OCI-LY7 (cell line): ENCODE results near the gene ASH1L. TPM values are rescaled to one million over a fixed set of nuclear protein-coding genes. Genes with fewer than 3 reads are reported as not detected.

Experiments used
- BruUV-seq: library from RNA; stranded (reverse); fragments of 400-500 nt; replicated peaks from 2 replicates; lab custom pipeline; 2021; lab: Mats Ljungman, UMichigan
- CTCF ChIA-PET: fragments of 300-600 bp; sonication (Branson Sonifier 250); formaldehyde crosslinking; loops from one replicate; lab custom pipeline; 2022; ENCODE audit warnings: antibody characterized with exemption; ENCODE audit not compliant: unreplicated experiment; lab: Charles Lee
- POLR2A ChIA-PET: fragments of 300-600 bp; sonication (Branson Sonifier 250); formaldehyde crosslinking; loops from one replicate; lab custom pipeline; 2022; ENCODE audit warnings: antibody characterized with exemption; lab: Charles Lee
- DNase-seq: peaks from one replicate; pipeline ENCODE4 v3.0.0-alpha.2; 2015; ENCODE audit warnings: low spot score
- H2AFZ ChIP-seq: fragments of 200-600 bp; sonication (generic), shearing (Covaris generic); 2 replicates; pipeline ENCODE4 v1.6.1; 2014; ENCODE audit warnings: mild to moderate bottlenecking, antibody characterized with exemption, low read length, moderate library complexity
- H3K27ac ChIP-seq: fragments of 200-600 bp; sonication (generic); 2 replicates; pipeline ENCODE4 v1.5.1; 2014; ENCODE audit warnings: mixed run types, low read depth, mild to moderate bottlenecking, moderate library complexity, low read length, inconsistent platforms; ENCODE audit not compliant: poor library complexity, severe bottlenecking
- H3K36me3 ChIP-seq: fragments of 200-600 bp; sonication (generic); 2 replicates; pipeline ENCODE4 v1.6.1; 2014; ENCODE audit warnings: mild to moderate bottlenecking, antibody characterized with exemption, low read length, moderate library complexity, mixed read lengths; ENCODE audit not compliant: insufficient read depth
- H3K4me1 ChIP-seq: fragments of 200-600 bp; sonication (generic); 2 replicates; pipeline ENCODE4 v1.5.1; 2014; ENCODE audit warnings: mild to moderate bottlenecking, low read length; ENCODE audit not compliant: insufficient read depth, poor library complexity, severe bottlenecking
- H3K4me2 ChIP-seq: fragments of 200-600 bp; sonication (generic); 2 replicates; pipeline ENCODE4 v1.6.1; 2014; ENCODE audit warnings: mild to moderate bottlenecking, low read length
- H3K4me3 ChIP-seq: fragments of 200-600 bp; sonication (generic); 2 replicates; pipeline ENCODE4 v1.5.1; 2014; ENCODE audit warnings: mild to moderate bottlenecking, low read depth, low read length; ENCODE audit not compliant: poor library complexity, severe bottlenecking
- H3K79me2 ChIP-seq: fragments of 200-600 bp; sonication (generic); 2 replicates; pipeline ENCODE4 v1.6.1; 2016; ENCODE audit warnings: low read depth, mild to moderate bottlenecking, low read length, moderate library complexity, mixed read lengths; ENCODE audit not compliant: insufficient read depth
- H3K9me2 ChIP-seq: fragments of 200-600 bp; sonication (generic); 2 replicates; pipeline ENCODE4 v1.6.1; 2016; ENCODE audit warnings: mild to moderate bottlenecking, low read length, mixed read lengths; ENCODE audit not compliant: insufficient read depth
- H3K9me3 ChIP-seq: fragments of 200-600 bp; sonication (generic); 2 replicates; pipeline ENCODE4 v1.6.1; 2014; ENCODE audit warnings: mild to moderate bottlenecking, mixed run types, low read length, mixed read lengths
- H4K20me1 ChIP-seq: fragments of 200-600 bp; sonication (generic); 2 replicates; pipeline ENCODE4 v1.6.1; 2014; ENCODE audit warnings: mild to moderate bottlenecking, antibody characterized with exemption, low read length, moderate library complexity, mixed read lengths; ENCODE audit not compliant: insufficient read depth
- EZH2phosphoT487 ChIP-seq: fragments of 200-600 bp; sonication (generic); IDR thresholded peaks from 2 replicates; pipeline ENCODE4 v1.6.1; 2018; ENCODE audit warnings: low read depth, borderline replicate concordance, mild to moderate bottlenecking, mixed run types, antibody characterized with exemption, low read length, moderate library complexity, mixed read lengths
- intact Hi-C: fragments of 100-400 bp; cut with micrococcal nuclease; formaldehyde crosslinking; loops from one replicate; pipeline ENCODE4 v1.10.0; 2022; ENCODE audit not compliant: unreplicated experiment
- total RNA-seq, 2 experiments: library from RNA; depleted of rRNA in 1 of 2; stranded (reverse); fragments of >200 nt in 1 of 2; shearing (Covaris generic) in 1 of 2; gene quantifications; 2 replicates each; pipeline ENCODE4 v1.2.3, GENCODE V29; 2014 to 2022
- TF ChIP-seq, protein P1 (sequence below): fragments of 200-600 bp; sonication (generic); conservative IDR thresholded peaks from 2 replicates; pipeline ENCODE4 v1.5.1; 2014; ENCODE audit warnings: mild to moderate bottlenecking, antibody characterized with exemption, low read length, moderate library complexity, mixed read lengths

ASH1L gene
- total RNA-seq, 2 experiments from 2014 or later, result 33.2 to 49.6 TPM

DNA sequence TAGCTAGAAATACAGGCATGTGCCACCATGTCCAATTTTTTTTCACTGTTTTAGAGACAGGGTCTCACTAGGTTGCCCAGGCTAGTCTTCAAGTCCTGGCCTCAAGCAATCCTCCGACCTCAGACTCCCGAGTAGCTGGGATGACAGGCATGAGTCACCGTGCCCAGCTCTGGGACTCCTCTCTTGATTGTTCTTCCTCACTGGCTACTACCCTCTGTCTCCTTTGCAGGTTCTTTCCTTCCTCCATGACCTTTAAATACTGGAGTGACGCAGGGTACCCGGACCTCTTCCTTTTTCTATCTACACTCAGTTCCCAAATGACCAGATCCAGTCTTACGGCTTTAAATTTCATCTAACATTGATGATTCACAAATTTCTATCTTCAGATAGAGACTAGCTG lies 34.9 kb downstream of the ASH1L start:
- no peak for DNase-seq
- H3K79me2 ChIP-seq, result peaks cover 99% of the 10 kb centered on the region
- no peak overlapping the region for H3K4me2 ChIP-seq
- intact Hi-C loops, result no loop called here
- 0 out of 2 replicates have a peak, but pooled peaks cover 4% of the 10 kb centered on the region for H3K36me3 ChIP-seq
- H3K4me1 ChIP-seq, result peaks cover 46% of the 10 kb centered on the region
- no TSS peak for BruUV-seq
- H3K27ac ChIP-seq, result no peak overlapping the region
- no peaks in the 10 kb centered on the region for H3K9me3 ChIP-seq
- POLR2A ChIA-PET, result interaction anchor here (0.6 to 0.7 kb wide), 4 partner anchors 18 to 353 kb away, joined by 3 to 7 read pairs (median 6); no protein-coding TSS in a partner anchor
- H2AFZ ChIP-seq, result no peak overlapping the region
- no peak overlapping the region for H3K4me3 ChIP-seq
- no peak for TF ChIP-seq EZH2phosphoT487
- TF ChIP-seq, protein P1, sequence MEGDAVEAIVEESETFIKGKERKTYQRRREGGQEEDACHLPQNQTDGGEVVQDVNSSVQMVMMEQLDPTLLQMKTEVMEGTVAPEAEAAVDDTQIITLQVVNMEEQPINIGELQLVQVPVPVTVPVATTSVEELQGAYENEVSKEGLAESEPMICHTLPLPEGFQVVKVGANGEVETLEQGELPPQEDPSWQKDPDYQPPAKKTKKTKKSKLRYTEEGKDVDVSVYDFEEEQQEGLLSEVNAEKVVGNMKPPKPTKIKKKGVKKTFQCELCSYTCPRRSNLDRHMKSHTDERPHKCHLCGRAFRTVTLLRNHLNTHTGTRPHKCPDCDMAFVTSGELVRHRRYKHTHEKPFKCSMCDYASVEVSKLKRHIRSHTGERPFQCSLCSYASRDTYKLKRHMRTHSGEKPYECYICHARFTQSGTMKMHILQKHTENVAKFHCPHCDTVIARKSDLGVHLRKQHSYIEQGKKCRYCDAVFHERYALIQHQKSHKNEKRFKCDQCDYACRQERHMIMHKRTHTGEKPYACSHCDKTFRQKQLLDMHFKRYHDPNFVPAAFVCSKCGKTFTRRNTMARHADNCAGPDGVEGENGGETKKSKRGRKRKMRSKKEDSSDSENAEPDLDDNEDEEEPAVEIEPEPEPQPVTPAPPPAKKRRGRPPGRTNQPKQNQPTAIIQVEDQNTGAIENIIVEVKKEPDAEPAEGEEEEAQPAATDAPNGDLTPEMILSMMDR, result no peak
- H3K9me2 ChIP-seq, result no peaks in the 10 kb centered on the region
- CTCF ChIA-PET, result interaction anchor here (0.5 to 0.6 kb wide), 2 partner anchors 9 to 162 kb away, joined by 3 to 9 read pairs; no protein-coding TSS in a partner anchor
- peaks cover 29% of the 10 kb centered on the region; the same call in 1 of the 2 replicates for H4K20me1 ChIP-seq

DNA sequence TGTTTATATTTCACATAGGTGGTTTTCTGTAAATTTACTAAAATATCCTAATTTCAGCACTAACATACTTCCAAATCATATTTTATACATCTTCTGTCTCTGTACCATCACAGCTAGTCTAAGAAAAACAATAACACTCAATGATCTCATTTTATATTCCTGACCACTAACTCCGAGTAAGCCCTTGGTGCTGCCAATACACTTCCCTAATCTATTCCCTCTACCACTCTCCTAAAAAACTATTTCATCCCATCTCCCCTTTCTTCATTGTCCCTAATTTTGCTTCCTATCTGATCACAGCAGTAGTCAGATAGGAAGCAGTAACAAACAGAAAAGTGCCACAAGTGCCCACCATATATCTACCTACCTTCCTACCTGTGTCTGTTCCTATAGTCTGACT lies 36.2 kb downstream of the ASH1L start:
- no peak overlapping the region for H3K4me2 ChIP-seq
- TF ChIP-seq, protein P1, result no peak
- no peak for TF ChIP-seq EZH2phosphoT487
- DNase-seq, result no peak
- H3K4me1 ChIP-seq, result peaks cover 35% of the 10 kb centered on the region
- no peak overlapping the region for H2AFZ ChIP-seq
- intact Hi-C loops, result no loop called here
- ChIA-PET CTCF (no interaction called here), POLR2A (no interaction called here)
- no peak overlapping the region for H3K27ac ChIP-seq
- H3K9me2 ChIP-seq, result no peaks in the 10 kb centered on the region
- H3K9me3 ChIP-seq, result no peaks in the 10 kb centered on the region
- no peak overlapping the region for H3K4me3 ChIP-seq
- BruUV-seq, result no TSS peak
- peaks cover 5% of the 10 kb centered on the region; the same call in 1 of the 2 replicates for H3K36me3 ChIP-seq
- peaks cover 29% of the 10 kb centered on the region; the same call in 1 of the 2 replicates for H4K20me1 ChIP-seq
- H3K79me2 ChIP-seq, result peaks cover 100% of the 10 kb centered on the region

DNA sequence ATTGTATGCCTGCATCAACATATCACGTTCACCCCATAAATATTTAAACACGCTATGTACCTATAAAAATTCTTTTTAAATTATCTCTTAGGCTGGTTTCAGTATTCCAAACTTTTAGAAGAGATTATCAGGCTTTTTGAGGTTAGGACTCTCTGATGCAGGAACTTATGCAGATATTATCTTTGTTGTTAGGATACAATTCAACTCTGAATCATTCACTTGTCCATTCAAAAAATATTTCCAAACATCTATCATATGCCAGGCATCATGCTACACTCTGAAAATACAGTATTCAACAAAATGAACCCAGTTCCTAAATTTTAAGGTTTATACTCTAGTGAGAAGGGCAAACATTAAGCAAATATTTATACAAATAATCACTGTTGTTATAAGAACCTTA lies 40.5 kb downstream of the ASH1L start:
- TF ChIP-seq EZH2phosphoT487, result no peak
- TF ChIP-seq, protein P1, result no peak
- H3K27ac ChIP-seq, result no peak overlapping the region
- H3K4me3 ChIP-seq, result no peak overlapping the region
- H4K20me1 ChIP-seq, result peaks cover 6% of the 10 kb centered on the region; the same call in 1 of the 2 replicates
- peaks cover 31% of the 10 kb centered on the region for H3K36me3 ChIP-seq
- no peaks in the 10 kb centered on the region for H3K9me3 ChIP-seq
- ChIA-PET CTCF (no interaction called here), POLR2A (no interaction called here)
- peaks cover 9% of the 10 kb centered on the region for H3K4me1 ChIP-seq
- peaks cover 91% of the 10 kb centered on the region for H3K79me2 ChIP-seq
- H3K4me2 ChIP-seq, result no peak overlapping the region
- no peak overlapping the region for H2AFZ ChIP-seq
- intact Hi-C loops, result no loop called here
- no peaks in the 10 kb centered on the region for H3K9me2 ChIP-seq
- BruUV-seq, result no TSS peak
- DNase-seq, result no peak
